Trophoblast cell (in vitro differentiated cells and primary cell): ENCODE data around the gene BMP10.
"Not testable (repeated sequence)": the region's sequence is repeated elsewhere in the genome, so short reads cannot be mapped to it uniquely, and the experiment has no call there.

Experiments used
- DNase-seq, 2 donors: peaks; one replicate each; pipeline ENCODE4 v3.0.0-alpha.2; 2016
- H2AFZ ChIP-seq: 2 replicates; pipeline ENCODE4 v1.6.1; 2013; ENCODE audit warnings: low read length, moderate library complexity, mild to moderate bottlenecking; ENCODE audit not compliant: insufficient read depth, poor library complexity
- H2AK5ac ChIP-seq: 2 replicates; pipeline ENCODE4 v1.6.1; 2013; ENCODE audit warnings: mild to moderate bottlenecking, low read length
- H2BK120ac ChIP-seq: 2 replicates; pipeline ENCODE4 v1.6.1; 2013; ENCODE audit warnings: low read length, mild to moderate bottlenecking, moderate library complexity; ENCODE audit not compliant: insufficient read depth, poor library complexity
- H2BK12ac ChIP-seq: 2 replicates; pipeline ENCODE4 v1.6.1; 2013; ENCODE audit warnings: mild to moderate bottlenecking, low read length, moderate library complexity
- H2BK5ac ChIP-seq: 2 replicates; pipeline ENCODE4 v1.6.1; 2013; ENCODE audit warnings: low read length, low read depth, moderate library complexity, mild to moderate bottlenecking; ENCODE audit not compliant: poor library complexity
- H3K14ac ChIP-seq: 2 replicates; pipeline ENCODE4 v1.6.1; 2013; ENCODE audit warnings: mild to moderate bottlenecking, low read length
- H3K18ac ChIP-seq: 2 replicates; pipeline ENCODE4 v1.6.1; 2013; ENCODE audit warnings: mild to moderate bottlenecking, low read length
- H3K23ac ChIP-seq: 2 replicates; pipeline ENCODE4 v1.6.1; 2013; ENCODE audit warnings: low read length
- H3K27ac ChIP-seq: 2 replicates; pipeline ENCODE4 v1.5.1; 2013; ENCODE audit warnings: low read depth, mild to moderate bottlenecking, inconsistent platforms, low read length, moderate library complexity
- H3K27me3 ChIP-seq: 2 replicates; pipeline ENCODE4 v1.6.1; 2013; ENCODE audit warnings: inconsistent platforms, mild to moderate bottlenecking, low read length, moderate library complexity; ENCODE audit not compliant: insufficient read depth
- H3K36me3 ChIP-seq, 2 experiments: 1 replicate in 1 of 2; 2 replicates in 1 of 2; pipeline ENCODE4 v1.6.1; 2013; ENCODE audit warnings: low read length in 2 of 2, mild to moderate bottlenecking in 2 of 2, moderate library complexity in 1 of 2; ENCODE audit not compliant: insufficient read depth in 2 of 2, control insufficient read depth in 1 of 2
- H3K4ac ChIP-seq: 2 replicates; pipeline ENCODE4 v1.6.1; 2013; ENCODE audit warnings: low read depth, mild to moderate bottlenecking, low read length, moderate library complexity
- H3K4me1 ChIP-seq, 2 experiments: 1 replicate in 1 of 2; 2 replicates in 1 of 2; pipeline ENCODE4 v1.6.1; 2013; ENCODE audit warnings: low read length in 2 of 2, mild to moderate bottlenecking in 2 of 2, moderate library complexity in 1 of 2; ENCODE audit not compliant: insufficient read depth in 2 of 2, control insufficient read depth in 1 of 2
- H3K4me2 ChIP-seq: 2 replicates; pipeline ENCODE4 v1.6.1; 2013; ENCODE audit warnings: inconsistent platforms, mild to moderate bottlenecking, low read length, moderate library complexity
- H3K4me3 ChIP-seq: 2 replicates; pipeline ENCODE4 v1.5.1; 2013; ENCODE audit warnings: mild to moderate bottlenecking, low read depth, low read length, inconsistent platforms
- H3K79me1 ChIP-seq: one replicate; pipeline ENCODE4 v1.6.1; 2013; ENCODE audit warnings: low read length
- H3K79me2 ChIP-seq: 2 replicates; pipeline ENCODE4 v1.6.1; 2013; ENCODE audit warnings: low read length, mild to moderate bottlenecking; ENCODE audit not compliant: control insufficient read depth, insufficient read depth, poor library complexity
- H3K9ac ChIP-seq: 2 replicates; pipeline ENCODE4 v1.6.1; 2013; ENCODE audit warnings: mild to moderate bottlenecking, low read length
- H3K9me3 ChIP-seq: 2 replicates; pipeline ENCODE4 v1.6.1; 2013; ENCODE audit warnings: low read depth, mild to moderate bottlenecking, control low read depth, inconsistent platforms, low read length; ENCODE audit not compliant: insufficient read depth
- H4K12ac ChIP-seq: 2 replicates; pipeline ENCODE4 v1.6.1; 2013; ENCODE audit warnings: low read depth, mild to moderate bottlenecking, low read length, moderate library complexity
- H4K8ac ChIP-seq: 2 replicates; pipeline ENCODE4 v1.6.1; 2013; ENCODE audit warnings: low read depth, mild to moderate bottlenecking, low read length, moderate library complexity
- H4K91ac ChIP-seq: one replicate; pipeline ENCODE4 v1.6.1; 2013; ENCODE audit warnings: low read depth, mild to moderate bottlenecking, low read length, moderate library complexity
- WGBS: extraction: QIAGEN DNeasy Blood & Tissue Kit; methylation state at CpG from one replicate; pipeline ENCODE4 v1.1.7; 2013; ENCODE audit warnings: missing lambda C conversion rate; ENCODE audit not compliant: insufficient read length, insufficient coverage; ENCODE audit errors: extremely low coverage; 5-methylcytosine and 5-hydroxymethylcytosine counted together

Gene BMP10

GRCh38 chr2:68895981-68896380 lies 24.8 kb upstream of the BMP10 start:
- WGBS = no CpG with 5 or more reads among the region's 6 CpGs
- H2BK120ac ChIP-seq, H3K9ac ChIP-seq, H3K4me3 ChIP-seq, H3K18ac ChIP-seq, H3K4ac ChIP-seq, H2BK5ac ChIP-seq, H3K23ac ChIP-seq, H3K14ac ChIP-seq, H2BK12ac ChIP-seq, H3K4me2 ChIP-seq, DNase-seq, H4K12ac ChIP-seq, H3K27me3 ChIP-seq, H3K36me3 ChIP-seq, H3K9me3 ChIP-seq, H3K79me1 ChIP-seq, H3K27ac ChIP-seq, H4K8ac ChIP-seq, H4K91ac ChIP-seq, H2AK5ac ChIP-seq, H3K79me2 ChIP-seq, H3K4me1 ChIP-seq, H2AFZ ChIP-seq: not testable (repeated sequence)

- H2BK12ac ChIP-seq = no peak overlapping the region
- H3K4me3 ChIP-seq = no peak overlapping the region
- H3K9ac ChIP-seq = no peak overlapping the region
- DNase-seq = peak; percentile 75 to 79
- no peak overlapping the region for H3K14ac ChIP-seq
- H3K4ac ChIP-seq = no peak overlapping the region
- H2BK120ac ChIP-seq = no peak overlapping the region
- H2BK5ac ChIP-seq = no peak overlapping the region
- H4K91ac ChIP-seq = no peak overlapping the region
- H4K12ac ChIP-seq = no peak overlapping the region
- no peak overlapping the region for H2AFZ ChIP-seq
- H3K79me2 ChIP-seq = no peaks in the 10 kb centered on the region
- H3K4me2 ChIP-seq = peak overlapping the region; percentile 21
- H4K8ac ChIP-seq = no peak overlapping the region
- H2AK5ac ChIP-seq = no peak overlapping the region
- H3K79me1 ChIP-seq = no peaks in the 10 kb centered on the region
- peaks cover 2 to 8% of the 10 kb centered on the region in 2 experiments for H3K4me1 ChIP-seq
- H3K23ac ChIP-seq = no peak overlapping the region
- no peak overlapping the region for H3K18ac ChIP-seq
- WGBS = no CpG with 5 or more reads among the region's 12 CpGs
- peaks cover 1% of the 10 kb centered on the region for H3K9me3 ChIP-seq
- H3K27me3 ChIP-seq = no peaks in the 10 kb centered on the region
- H3K36me3 ChIP-seq = no peaks in the 10 kb centered on the region
- no peak overlapping the region for H3K27ac ChIP-seq
Observed at GRCh38 chr2:68889500-68889899, 18.3 kb upstream of the BMP10 start.

- Histone ChIP-seq H3K4me3 (no peak overlapping the region), H3K9me3 (peaks cover 1% of the 10 kb centered on the region), H3K4me2 (no peak overlapping the region), H3K14ac (no peak overlapping the region), H2AFZ (no peak overlapping the region), H3K79me1 (no peaks in the 10 kb centered on the region), H3K4ac (no peak overlapping the region), H2BK12ac (no peak overlapping the region), H3K4me1 (peaks cover 2 to 8% of the 10 kb centered on the region in 2 experiments), H4K8ac (no peak overlapping the region), H3K36me3 (no peaks in the 10 kb centered on the region), H4K12ac (no peak overlapping the region), H3K9ac (no peak overlapping the region), H2AK5ac (no peak overlapping the region), H3K23ac (no peak overlapping the region), H2BK5ac (no peak overlapping the region), H2BK120ac (no peak overlapping the region), H3K27me3 (no peaks in the 10 kb centered on the region), H3K79me2 (no peaks in the 10 kb centered on the region), H3K18ac (no peak overlapping the region), H3K27ac (no peak overlapping the region), H4K91ac (no peak overlapping the region)
- DNase-seq = no peak
- WGBS = no CpG with 5 or more reads among the region's 1 CpG
Observed at GRCh38 chr2:68889021-68889420, 17.8 kb upstream of the BMP10 start.

GRCh38 chr2:68888038-68888704 lies 17.0 kb upstream of the BMP10 start:
- no peaks in the 10 kb centered on the region for H3K27me3 ChIP-seq
- no peak for DNase-seq
- H3K9ac ChIP-seq = no peak overlapping the region
- no peak overlapping the region for H3K4me3 ChIP-seq
- H2BK12ac ChIP-seq = no peak overlapping the region
- no peaks in the 10 kb centered on the region for H3K79me2 ChIP-seq
- no peak overlapping the region for H2BK120ac ChIP-seq
- H4K8ac ChIP-seq = no peak overlapping the region
- H2AFZ ChIP-seq = no peak overlapping the region
- H3K9me3 ChIP-seq = peaks cover 1% of the 10 kb centered on the region
- no peak overlapping the region for H3K4me2 ChIP-seq
- WGBS = no CpG with 5 or more reads among the region's 4 CpGs
- H3K79me1 ChIP-seq = no peaks in the 10 kb centered on the region
- H4K91ac ChIP-seq = no peak overlapping the region
- no peak overlapping the region for H3K18ac ChIP-seq
- H4K12ac ChIP-seq = no peak overlapping the region
- H3K27ac ChIP-seq = no peak overlapping the region
- H3K14ac ChIP-seq = no peak overlapping the region
- H2AK5ac ChIP-seq = no peak overlapping the region
- H3K4ac ChIP-seq = no peak overlapping the region
- H3K23ac ChIP-seq = no peak overlapping the region
- no peak overlapping the region for H2BK5ac ChIP-seq
- no peaks in the 10 kb centered on the region for H3K36me3 ChIP-seq
- peaks cover 2 to 8% of the 10 kb centered on the region in 2 experiments for H3K4me1 ChIP-seq
